ENCODE data around the gene TMEM128. TPM values are rescaled to one million over a fixed set of nuclear protein-coding genes. Genes with fewer than 3 reads are reported as not detected.

Gene TMEM128
- total RNA-seq, 1 experiment from 2014 or later, result 21.5 TPM

DNA sequence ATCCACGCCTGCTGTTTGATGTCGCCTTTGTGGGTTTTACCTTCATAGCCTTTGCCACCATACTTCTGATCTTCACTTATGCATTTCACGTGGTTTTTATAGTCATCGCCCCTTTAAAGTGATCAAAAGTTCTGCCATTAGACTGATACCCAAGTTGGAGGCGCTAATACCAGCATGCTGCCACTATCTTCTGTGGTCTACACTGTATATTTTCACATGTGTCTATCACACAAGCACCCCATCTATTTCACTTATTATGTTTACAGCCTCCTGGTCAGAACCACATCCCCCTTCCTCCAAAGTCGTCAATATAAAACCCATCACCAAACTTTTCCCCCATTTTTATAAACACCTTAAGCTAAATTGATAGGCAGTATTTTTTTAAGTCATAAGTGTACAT, 33.8 kb upstream of the TMEM128 start:
- H3K36me3 Mint-ChIP-seq (ENCODE audit: insufficient read depth in 1 of 3, low read depth in 3 of 3), result peaks cover 31 to 89% (median 75%) of the 10 kb centered on the region in 3 experiments; a peak in 6 of 7 replicates
- Histone ChIP-seq H3K56ac (ENCODE audit: insufficient read length, low read depth, low read length) (no peak overlapping the region), H2BK12ac (ENCODE audit: insufficient read length, low read depth, low read length) (no peak overlapping the region), H3K27ac (ENCODE audit: insufficient read length, low read depth, low read length) (no peak overlapping the region), H3K79me1 (ENCODE audit: insufficient read depth, low read depth, low read length, poor library complexity, severe bottlenecking) (peaks cover 3% of the 10 kb centered on the region), H3K4me1 (ENCODE audit: insufficient read depth, low read length) (no peaks in the 10 kb centered on the region), H2BK120ac (ENCODE audit: low read depth, low read length, poor library complexity, severe bottlenecking) (no peak overlapping the region), H3K4ac (ENCODE audit: low read depth, low read length) (no peak overlapping the region), H3K79me2 (ENCODE audit: insufficient read depth, low read length) (no peaks in the 10 kb centered on the region), H3T11ph (ENCODE audit: low read length) (no peak overlapping the region), H3K4me2 (ENCODE audit: insufficient read depth, insufficient read length, low read length) (no peak overlapping the region), H2BK15ac (ENCODE audit: low read depth, low read length) (no peak overlapping the region), H2AFZ (ENCODE audit: low read length) (no peak overlapping the region), H4K5ac (ENCODE audit: insufficient read length, low read depth, low read length) (no peak overlapping the region), H4K91ac (ENCODE audit: insufficient read length, low read depth, low read length) (no peak overlapping the region), H3K14ac (ENCODE audit: insufficient read depth, low read length) (no peak overlapping the region), H2AK5ac (ENCODE audit: insufficient read length, low read length) (no peak overlapping the region), H2BK5ac (ENCODE audit: insufficient read length, low read length) (no peak overlapping the region), H3K23ac (ENCODE audit: insufficient read length, low read depth, low read length) (no peak overlapping the region), H4K20me1 (ENCODE audit: control insufficient read depth, insufficient read depth, insufficient read length) (no peaks in the 10 kb centered on the region), H3K18ac (ENCODE audit: insufficient read length, low read depth, low read length) (no peak overlapping the region), H3K9me3 (ENCODE audit: control insufficient read depth, low read depth, low read length) (no peaks in the 10 kb centered on the region), H3K23me2 (ENCODE audit: insufficient read length, low read depth, low read length, poor library complexity, severe bottlenecking) (no peaks in the 10 kb centered on the region), H4K8ac (replicated peaks; ENCODE audit: insufficient read length, low read depth, low read length) (no peak overlapping the region), H3K9ac (ENCODE audit: extremely low read depth, insufficient read length, low read length) (no peak overlapping the region), H3K27me3 (ENCODE audit: insufficient read depth, low read length) (no peaks in the 10 kb centered on the region), H2BK20ac (ENCODE audit: low read depth, low read length, poor library complexity, severe bottlenecking) (no peak overlapping the region)
- no peaks in the 10 kb centered on the region for H3K4me1 Mint-ChIP-seq
- no peak overlapping the region for H3K4me3 Mint-ChIP-seq
- H3K9me3 Mint-ChIP-seq, result no peaks in the 10 kb centered on the region
- no peak for DNase-seq
- no peaks in the 10 kb centered on the region for H3K27me3 Mint-ChIP-seq (ENCODE audit: low read depth)
- H3K27ac Mint-ChIP-seq, result no peak overlapping the region
- 100% methylated on average over 1 of the region's 6 CpGs for WGBS (ENCODE audit: extremely low coverage, insufficient read length, low lambda C conversion rate)
- TF ChIP-seq, protein P1, sequence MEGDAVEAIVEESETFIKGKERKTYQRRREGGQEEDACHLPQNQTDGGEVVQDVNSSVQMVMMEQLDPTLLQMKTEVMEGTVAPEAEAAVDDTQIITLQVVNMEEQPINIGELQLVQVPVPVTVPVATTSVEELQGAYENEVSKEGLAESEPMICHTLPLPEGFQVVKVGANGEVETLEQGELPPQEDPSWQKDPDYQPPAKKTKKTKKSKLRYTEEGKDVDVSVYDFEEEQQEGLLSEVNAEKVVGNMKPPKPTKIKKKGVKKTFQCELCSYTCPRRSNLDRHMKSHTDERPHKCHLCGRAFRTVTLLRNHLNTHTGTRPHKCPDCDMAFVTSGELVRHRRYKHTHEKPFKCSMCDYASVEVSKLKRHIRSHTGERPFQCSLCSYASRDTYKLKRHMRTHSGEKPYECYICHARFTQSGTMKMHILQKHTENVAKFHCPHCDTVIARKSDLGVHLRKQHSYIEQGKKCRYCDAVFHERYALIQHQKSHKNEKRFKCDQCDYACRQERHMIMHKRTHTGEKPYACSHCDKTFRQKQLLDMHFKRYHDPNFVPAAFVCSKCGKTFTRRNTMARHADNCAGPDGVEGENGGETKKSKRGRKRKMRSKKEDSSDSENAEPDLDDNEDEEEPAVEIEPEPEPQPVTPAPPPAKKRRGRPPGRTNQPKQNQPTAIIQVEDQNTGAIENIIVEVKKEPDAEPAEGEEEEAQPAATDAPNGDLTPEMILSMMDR (conservative IDR thresholded peaks at IDR 0.05), result no peak
